ENCODE measurements around the gene TEX261. TPM values are rescaled to one million over a fixed set of nuclear protein-coding genes. Genes with fewer than 3 reads are reported as not detected.

TEX261 gene
- total RNA-seq, 2 experiments from 2014 or later = 34.5 to 45.8 TPM

DNA sequence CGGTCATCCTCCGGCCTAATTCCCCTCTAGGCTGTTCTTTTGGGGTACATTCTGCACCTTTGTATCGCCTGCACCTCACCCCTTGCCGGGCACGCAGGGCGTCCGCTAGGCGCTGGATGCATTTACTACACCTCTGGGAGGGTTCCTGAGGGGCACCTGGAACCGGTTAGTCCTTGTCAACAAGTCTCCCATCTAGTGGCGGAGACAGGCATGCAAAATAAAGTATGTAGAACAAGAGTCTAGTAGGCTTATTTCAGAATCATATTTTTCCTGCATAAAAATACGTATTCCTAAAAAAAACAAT is 705 bp upstream of the TEX261 start:
- TF ChIP-seq, protein P1, sequence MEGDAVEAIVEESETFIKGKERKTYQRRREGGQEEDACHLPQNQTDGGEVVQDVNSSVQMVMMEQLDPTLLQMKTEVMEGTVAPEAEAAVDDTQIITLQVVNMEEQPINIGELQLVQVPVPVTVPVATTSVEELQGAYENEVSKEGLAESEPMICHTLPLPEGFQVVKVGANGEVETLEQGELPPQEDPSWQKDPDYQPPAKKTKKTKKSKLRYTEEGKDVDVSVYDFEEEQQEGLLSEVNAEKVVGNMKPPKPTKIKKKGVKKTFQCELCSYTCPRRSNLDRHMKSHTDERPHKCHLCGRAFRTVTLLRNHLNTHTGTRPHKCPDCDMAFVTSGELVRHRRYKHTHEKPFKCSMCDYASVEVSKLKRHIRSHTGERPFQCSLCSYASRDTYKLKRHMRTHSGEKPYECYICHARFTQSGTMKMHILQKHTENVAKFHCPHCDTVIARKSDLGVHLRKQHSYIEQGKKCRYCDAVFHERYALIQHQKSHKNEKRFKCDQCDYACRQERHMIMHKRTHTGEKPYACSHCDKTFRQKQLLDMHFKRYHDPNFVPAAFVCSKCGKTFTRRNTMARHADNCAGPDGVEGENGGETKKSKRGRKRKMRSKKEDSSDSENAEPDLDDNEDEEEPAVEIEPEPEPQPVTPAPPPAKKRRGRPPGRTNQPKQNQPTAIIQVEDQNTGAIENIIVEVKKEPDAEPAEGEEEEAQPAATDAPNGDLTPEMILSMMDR (conservative IDR thresholded peaks at IDR 0.05; ENCODE audit: low read length) = peak; percentile 75
- no peak for TF ChIP-seq EZH2phosphoT487 (IDR thresholded peaks at IDR 0.05; ENCODE audit: borderline replicate concordance, low read depth, low read length)
- Histone ChIP-seq H3K4me1 (ENCODE audit: insufficient read depth, low read length, poor library complexity, severe bottlenecking) (peaks cover 20% of the 10 kb centered on the region), H3K9me2 (ENCODE audit: insufficient read depth, low read length) (no peaks in the 10 kb centered on the region), H3K4me2 (ENCODE audit: low read length) (peak overlapping the region; percentile 98), H2AFZ (ENCODE audit: low read length) (peak overlapping the region; percentile 99), H4K20me1 (ENCODE audit: insufficient read depth, low read length) (peaks cover 13% of the 10 kb centered on the region), H3K36me3 (ENCODE audit: insufficient read depth, low read length) (peaks cover 24% of the 10 kb centered on the region; the same call in 1 of the 2 replicates), H3K79me2 (ENCODE audit: insufficient read depth, low read depth, low read length) (peaks cover 20% of the 10 kb centered on the region), H3K27ac (ENCODE audit: low read depth, low read length, poor library complexity, severe bottlenecking) (peak overlapping the region; percentile 69), H3K4me3 (ENCODE audit: low read depth, low read length, poor library complexity, severe bottlenecking) (peak overlapping the region; percentile 100), H3K9me3 (ENCODE audit: low read length) (no peaks in the 10 kb centered on the region)
- intact Hi-C loops (cut with micrococcal nuclease; ENCODE audit: unreplicated experiment) = loop anchor here (2.0 kb wide), 1 partner anchor 73 kb away; the partner anchor contains the start of gene NAGK
- CTCF ChIA-PET (ENCODE audit: unreplicated experiment) = no interaction called here
- BruUV-seq (replicated peaks) = no TSS peak
- DNase-seq (ENCODE audit: low spot score) = peak; percentile 83
- POLR2A ChIA-PET = no interaction called here

DNA sequence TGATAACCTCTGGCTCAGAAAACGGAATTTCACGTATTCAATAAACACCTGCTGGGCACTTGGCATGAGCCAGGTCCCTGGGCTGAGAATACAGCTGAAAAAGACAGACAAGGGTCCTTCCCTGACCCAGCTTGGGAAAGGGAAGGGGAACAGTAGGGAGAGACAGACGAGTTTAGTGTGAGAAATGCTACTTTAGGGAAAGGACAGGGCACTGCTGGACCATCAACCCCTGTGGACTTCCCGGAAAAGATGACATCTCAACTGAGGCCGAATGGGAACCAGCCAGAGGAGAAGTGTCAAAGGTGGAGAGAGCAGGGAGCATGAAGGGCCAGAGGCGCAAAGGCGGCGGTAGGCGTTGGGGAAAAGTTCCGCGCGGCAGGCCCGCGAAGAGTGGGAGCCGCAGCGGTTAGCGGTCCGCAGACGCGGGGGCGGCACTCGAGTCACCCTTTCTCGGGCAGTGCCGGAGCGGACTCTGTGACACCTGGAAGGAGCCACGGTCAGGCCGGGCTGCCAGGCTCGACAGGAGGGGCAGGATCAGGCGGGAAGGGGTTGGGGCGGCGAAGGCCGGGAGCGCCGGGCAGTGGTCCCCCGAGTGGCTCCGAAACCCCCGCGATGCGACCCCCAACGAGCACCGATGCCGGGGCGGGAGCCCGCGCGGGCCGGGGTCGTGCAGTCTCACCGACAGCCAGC is 519 bp downstream of the TEX261 start:
- peak overlapping the region; percentile 100 for H3K4me3 ChIP-seq (ENCODE audit: low read depth, low read length, poor library complexity, severe bottlenecking)
- peaks cover 36% of the 10 kb centered on the region; the same call in 1 of the 2 replicates for H3K36me3 ChIP-seq (ENCODE audit: insufficient read depth, low read length)
- peak overlapping the region; percentile 100 for H3K4me2 ChIP-seq (ENCODE audit: low read length)
- no TSS peak for BruUV-seq (replicated peaks)
- POLR2A ChIA-PET = no interaction called here
- no peaks in the 10 kb centered on the region for H3K9me2 ChIP-seq (ENCODE audit: insufficient read depth, low read length)
- peaks cover 19% of the 10 kb centered on the region for H3K4me1 ChIP-seq (ENCODE audit: insufficient read depth, low read length, poor library complexity, severe bottlenecking)
- peak; percentile 33 for DNase-seq (ENCODE audit: low spot score)
- peaks cover 20% of the 10 kb centered on the region for H3K79me2 ChIP-seq (ENCODE audit: insufficient read depth, low read depth, low read length)
- intact Hi-C loops (cut with micrococcal nuclease; ENCODE audit: unreplicated experiment) = loop anchor here (2.0 kb wide), 1 partner anchor 75 kb away; the partner anchor contains the start of gene NAGK
- TF ChIP-seq, protein P1 (conservative IDR thresholded peaks at IDR 0.05; ENCODE audit: low read length) = no peak
- peaks cover 13% of the 10 kb centered on the region for H4K20me1 ChIP-seq (ENCODE audit: insufficient read depth, low read length)
- CTCF ChIA-PET (ENCODE audit: unreplicated experiment) = no interaction called here
- H3K9me3 ChIP-seq (ENCODE audit: low read length) = no peaks in the 10 kb centered on the region
- H2AFZ ChIP-seq (ENCODE audit: low read length) = peak overlapping the region; percentile 63; the same call in 1 of the 2 replicates
- peak overlapping the region; percentile 37 for H3K27ac ChIP-seq (ENCODE audit: low read depth, low read length, poor library complexity, severe bottlenecking)

Measured in OCI-LY7 (cell line).